ENCODE data around the gene NEK2. TPM values are rescaled to one million over a fixed set of nuclear protein-coding genes. Genes with fewer than 3 reads are reported as not detected.

The NEK2 gene
- total and polyA plus RNA-seq, 4 donors = 0.61 to 5.9 (median 0.83) TPM

DNA sequence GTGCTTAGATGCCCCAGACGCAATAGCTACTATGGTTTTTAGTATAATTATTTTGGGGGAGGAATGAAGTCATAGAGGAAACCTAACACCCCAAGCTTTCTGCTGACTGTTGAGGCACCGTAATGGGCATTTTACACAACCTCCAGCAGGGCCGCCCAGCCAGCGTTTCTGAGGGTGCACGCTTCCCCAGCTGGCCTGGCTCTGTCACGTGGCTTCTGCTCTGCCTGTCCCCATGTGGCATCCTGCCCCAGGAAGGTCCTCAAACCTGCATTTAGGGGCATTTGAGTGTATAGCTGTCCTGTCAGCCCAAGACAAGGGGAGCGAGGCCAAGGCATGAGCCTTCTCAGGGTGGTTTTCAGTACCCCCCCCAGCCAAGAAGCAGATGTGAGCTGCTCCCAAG lies 10.4 kb upstream of the NEK2 start:
- H3K36me3 ChIP-seq (ENCODE audit: control insufficient read depth in 4 of 4, insufficient read depth in 4 of 4, low read length in 4 of 4) = no peaks in the 10 kb centered on the region
- no peak overlapping the region for H3K9ac ChIP-seq (ENCODE audit: insufficient read depth in 1 of 2, low read length in 2 of 2)
- no peak for TF ChIP-seq CTCF (IDR thresholded peaks at IDR 0.05; ENCODE audit: control extremely low read depth, extremely low read depth)
- DNase-seq (no peak), ATAC-seq (ENCODE audit: insufficient read depth, low FRiP score) (no peak)
- 77 to 85% methylated on average over 7 of the region's 7 CpGs for WGBS, 2 donors
- H3K27ac ChIP-seq (ENCODE audit: low read depth in 1 of 2, low read length in 1 of 2) = no peak overlapping the region
- H3K4me3 ChIP-seq = no peak overlapping the region
- H3K4me1 ChIP-seq (ENCODE audit: control insufficient read depth in 5 of 5, insufficient read depth in 5 of 5, low read length in 5 of 5) = peaks cover 0 to 5% (median 0%) of the 10 kb centered on the region in 5 donors
- no peaks in the 10 kb centered on the region for H3K27me3 ChIP-seq (ENCODE audit: control insufficient read depth in 3 of 3, insufficient read depth in 3 of 3, low read length in 2 of 3)
- H3K9me3 ChIP-seq (ENCODE audit: control insufficient read depth in 4 of 4, insufficient read depth in 3 of 4, low read length in 3 of 4) = peaks cover 0 to 2% (median 0%) of the 10 kb centered on the region in 4 donors

- no peak overlapping the region for H3K9ac ChIP-seq (ENCODE audit: insufficient read depth in 1 of 2, low read length in 2 of 2)
- no peaks in the 10 kb centered on the region for H3K27me3 ChIP-seq (ENCODE audit: control insufficient read depth in 3 of 3, insufficient read depth in 3 of 3, low read length in 2 of 3)
- ATAC-seq (ENCODE audit: insufficient read depth, low FRiP score) = no peak
- H3K9me3 ChIP-seq (ENCODE audit: control insufficient read depth in 4 of 4, insufficient read depth in 3 of 4, low read length in 3 of 4) = peaks cover 0 to 2% (median 0%) of the 10 kb centered on the region in 4 donors
- 76 to 87% methylated on average over 3 of the region's 3 CpGs for WGBS, 2 donors
- no peak overlapping the region for H3K4me3 ChIP-seq
- H3K4me1 ChIP-seq (ENCODE audit: control insufficient read depth in 5 of 5, insufficient read depth in 5 of 5, low read length in 5 of 5) = peaks cover 0 to 5% (median 0%) of the 10 kb centered on the region in 5 donors
- TF ChIP-seq CTCF (IDR thresholded peaks at IDR 0.05; ENCODE audit: control extremely low read depth, extremely low read depth) = no peak
- no peak for DNase-seq
- no peak overlapping the region for H3K27ac ChIP-seq (ENCODE audit: low read depth in 1 of 2, low read length in 1 of 2)
- no peaks in the 10 kb centered on the region for H3K36me3 ChIP-seq (ENCODE audit: control insufficient read depth in 4 of 4, insufficient read depth in 4 of 4, low read length in 4 of 4)
Measured at GRCh38 chr1:211684791-211685190, 9.4 kb upstream of the NEK2 start.

GRCh38 chr1:211684331-211684730 lies 8.9 kb upstream of the NEK2 start:
- H3K27me3 ChIP-seq (ENCODE audit: control insufficient read depth in 3 of 3, insufficient read depth in 3 of 3, low read length in 2 of 3) = no peaks in the 10 kb centered on the region
- DNase-seq (no peak), ATAC-seq (ENCODE audit: insufficient read depth, low FRiP score) (no peak)
- TF ChIP-seq CTCF (IDR thresholded peaks at IDR 0.05; ENCODE audit: control extremely low read depth, extremely low read depth) = no peak
- no peak overlapping the region for H3K27ac ChIP-seq (ENCODE audit: low read depth in 1 of 2, low read length in 1 of 2)
- 64 to 87% methylated on average over 3 of the region's 3 CpGs for WGBS, 2 donors
- peaks cover 0 to 2% (median 0%) of the 10 kb centered on the region in 4 donors for H3K9me3 ChIP-seq (ENCODE audit: control insufficient read depth in 4 of 4, insufficient read depth in 3 of 4, low read length in 3 of 4)
- H3K4me1 ChIP-seq (ENCODE audit: control insufficient read depth in 5 of 5, insufficient read depth in 5 of 5, low read length in 5 of 5) = peaks cover 0 to 5% (median 0%) of the 10 kb centered on the region in 5 donors
- H3K36me3 ChIP-seq (ENCODE audit: control insufficient read depth in 4 of 4, insufficient read depth in 4 of 4, low read length in 4 of 4) = no peaks in the 10 kb centered on the region
- H3K4me3 ChIP-seq = no peak overlapping the region
- H3K9ac ChIP-seq (ENCODE audit: insufficient read depth in 1 of 2, low read length in 2 of 2) = no peak overlapping the region
